SHP77 treated with DMSO at 0.1 percent for 48 hours (cell line): ENCODE results near the gene PHAF1.

ENCODE experiments used
- DNase-seq: peaks from one replicate; lab custom pipeline; 2025; lab: John Stamatoyannopoulos, UW

PHAF1 gene

GRCh38 chr16:67109407-67110135 lies at the start of gene PHAF1:
PHAF1 (plus strand) TSS chr16:67109941; CDS start chr16:67110176, 235 bp downstream.
- peak; percentile 72 for DNase-seq

- DNase-seq = no peak
These were observed 46.7 kb upstream of the PHAF1 start for GRCh38 chr16:67063008-67063407.

- DNase-seq = no peak
These were observed 41.5 kb upstream of the PHAF1 start for GRCh38 chr16:67068212-67068753.

GRCh38 chr16:67071476-67072048 lies 38.2 kb upstream of the PHAF1 start:
- DNase-seq = no peak

- DNase-seq = no peak
These were observed 34.4 kb upstream of the PHAF1 start for GRCh38 chr16:67075331-67075730.

GRCh38 chr16:67077871-67078270 lies 31.9 kb upstream of the PHAF1 start:
- DNase-seq = no peak

GRCh38 chr16:67082100-67082499 lies 27.6 kb upstream of the PHAF1 start:
- no peak for DNase-seq

GRCh38 chr16:67082891-67083290 lies 26.9 kb upstream of the PHAF1 start:
- DNase-seq = no peak

GRCh38 chr16:67084345-67085028 lies 25.3 kb upstream of the PHAF1 start:
- DNase-seq = no peak

GRCh38 chr16:67086822-67087221 lies 22.9 kb upstream of the PHAF1 start:
- no peak for DNase-seq

GRCh38 chr16:67087291-67087690 lies 22.4 kb upstream of the PHAF1 start:
- no peak for DNase-seq

GRCh38 chr16:67087803-67088202 lies 21.9 kb upstream of the PHAF1 start:
- no peak for DNase-seq

GRCh38 chr16:67088551-67088950 lies 21.2 kb upstream of the PHAF1 start:
- no peak for DNase-seq

GRCh38 chr16:67089101-67089500 lies 20.6 kb upstream of the PHAF1 start:
- no peak for DNase-seq

GRCh38 chr16:67091906-67092566 lies 17.7 kb upstream of the PHAF1 start:
- no peak for DNase-seq

- DNase-seq = no peak
These were observed 16.5 kb upstream of the PHAF1 start for GRCh38 chr16:67093098-67093726.

GRCh38 chr16:67098599-67098998 lies 11.1 kb upstream of the PHAF1 start:
- DNase-seq = no peak

- no peak for DNase-seq
These were observed 9.0 kb upstream of the PHAF1 start for GRCh38 chr16:67100569-67101310.

- DNase-seq = no peak
These were observed 8.2 kb upstream of the PHAF1 start for GRCh38 chr16:67101311-67102082.

GRCh38 chr16:67104061-67104460 lies 5.7 kb upstream of the PHAF1 start:
- DNase-seq = no peak
